ENCODE data around the gene S100A14. TPM values are rescaled to one million over a fixed set of nuclear protein-coding genes. Genes with fewer than 3 reads are reported as not detected.

The S100A14 gene
- total and polyA plus RNA-seq, 9 of the 15 experiments (the other 6 are each of a cell fraction or from before 2014, with no cell fraction given), result 0.10 to 0.64 (median 0.24) TPM; not detected in 3

GRCh38 chr1:153624965-153625611 lies 9.0 kb upstream of the S100A14 start:
- WGBS (ENCODE audit: insufficient coverage, low coverage, missing lambda C conversion rate), result 80% methylated on average over 10 of the region's 10 CpGs
- Histone ChIP-seq H2AFZ (ENCODE audit: low read depth, low read length) (no peak overlapping the region), H3K79me2 (ENCODE audit: control insufficient read depth, insufficient read depth, low read length) (peaks cover 6% of the 10 kb centered on the region; the same call in 1 of the 3 replicates), H4K20me1 (replicated peaks; ENCODE audit: control insufficient read depth, insufficient read depth, low read length) (no peaks in the 10 kb centered on the region), H3K27me3 (ENCODE audit: control insufficient read depth in 2 of 2, insufficient read depth in 2 of 2, low read length in 2 of 2) (no peaks in the 10 kb centered on the region), H3K27ac (ENCODE audit: extremely low read depth, low read depth, low read length) (no peak overlapping the region), H3K9me3 (replicated peaks; ENCODE audit: control insufficient read depth, insufficient read depth, low read depth, low read length) (no peaks in the 10 kb centered on the region), H3K9ac (ENCODE audit: insufficient read depth in 1 of 2, low read depth in 2 of 2, low read length in 2 of 2) (no peak overlapping the region), H3K36me3 (ENCODE audit: control insufficient read depth, insufficient read depth, low read length) (peaks cover 9% of the 10 kb centered on the region; the same call in 2 of the 3 replicates), H3K4me2 (ENCODE audit: insufficient read depth, low read length) (no peak overlapping the region), H3K4me1 (replicated peaks in 1 of 2; ENCODE audit: control insufficient read depth in 2 of 2, insufficient read depth in 2 of 2, low read length in 2 of 2) (peaks cover 26 to 44% of the 10 kb centered on the region in 2 experiments), H3K9me1 (ENCODE audit: control insufficient read depth, insufficient read depth, low read length) (no peaks in the 10 kb centered on the region), H3K4me3 (no peak overlapping the region)
- DNase-seq (ENCODE audit: extremely low read depth in 1 of 4, low spot score in 3 of 4) (no peak), FAIRE-seq (no peak), ATAC-seq (no peak)
- ChIA-PET POLR2A (interaction anchor here (1.4 to 3.8 kb wide), 7 partner anchors 8 to 109 kb away, joined by 3 to 70 read pairs (median 11); partner anchors contain the start of genes CHTOP, S100A14 and S100A5), CTCF (ENCODE audit: low intra/inter-chr PET ratio) (no interaction called here)
- intact Hi-C loops (cut with micrococcal nuclease), result no loop called here
- TF ChIP-seq PURB (CRISPR knock-in tag; IDR thresholded peaks at IDR 0.05; ENCODE audit: low read depth) (no peak), NCOA2 (IDR thresholded peaks at IDR 0.05; ENCODE audit: partially characterized antibody in 2 of 2) (no peak), BRD9 (IDR thresholded peaks at IDR 0.05; ENCODE audit: low read depth, partially characterized antibody) (no peak), NR2C1 (IDR thresholded peaks at IDR 0.05) (no peak), NR2C1 (tag; IDR thresholded peaks at IDR 0.05) (no peak), ZBTB12 (CRISPR knock-in tag; IDR thresholded peaks at IDR 0.05) (no peak), FOS (IDR thresholded peaks at IDR 0.05; ENCODE audit: extremely low read depth, insufficient read length) (no peak), SETDB1 (IDR thresholded peaks at IDR 0.05; ENCODE audit: low read length) (no peak), BRD4 (IDR thresholded peaks at IDR 0.05) (no peak), ZNF324 (CRISPR knock-in tag; IDR thresholded peaks at IDR 0.05) (no peak), RNF2 (IDR thresholded peaks at IDR 0.05) (no peak)
- TF ChIP-seq, protein P1, sequence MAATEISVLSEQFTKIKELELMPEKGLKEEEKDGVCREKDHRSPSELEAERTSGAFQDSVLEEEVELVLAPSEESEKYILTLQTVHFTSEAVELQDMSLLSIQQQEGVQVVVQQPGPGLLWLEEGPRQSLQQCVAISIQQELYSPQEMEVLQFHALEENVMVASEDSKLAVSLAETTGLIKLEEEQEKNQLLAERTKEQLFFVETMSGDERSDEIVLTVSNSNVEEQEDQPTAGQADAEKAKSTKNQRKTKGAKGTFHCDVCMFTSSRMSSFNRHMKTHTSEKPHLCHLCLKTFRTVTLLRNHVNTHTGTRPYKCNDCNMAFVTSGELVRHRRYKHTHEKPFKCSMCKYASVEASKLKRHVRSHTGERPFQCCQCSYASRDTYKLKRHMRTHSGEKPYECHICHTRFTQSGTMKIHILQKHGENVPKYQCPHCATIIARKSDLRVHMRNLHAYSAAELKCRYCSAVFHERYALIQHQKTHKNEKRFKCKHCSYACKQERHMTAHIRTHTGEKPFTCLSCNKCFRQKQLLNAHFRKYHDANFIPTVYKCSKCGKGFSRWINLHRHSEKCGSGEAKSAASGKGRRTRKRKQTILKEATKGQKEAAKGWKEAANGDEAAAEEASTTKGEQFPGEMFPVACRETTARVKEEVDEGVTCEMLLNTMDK (IDR thresholded peaks at IDR 0.05; ENCODE audit: borderline replicate concordance, insufficient read depth, low read depth, low read length, poor library complexity, severe bottlenecking), result no peak
- TF ChIP-seq, protein P2, sequence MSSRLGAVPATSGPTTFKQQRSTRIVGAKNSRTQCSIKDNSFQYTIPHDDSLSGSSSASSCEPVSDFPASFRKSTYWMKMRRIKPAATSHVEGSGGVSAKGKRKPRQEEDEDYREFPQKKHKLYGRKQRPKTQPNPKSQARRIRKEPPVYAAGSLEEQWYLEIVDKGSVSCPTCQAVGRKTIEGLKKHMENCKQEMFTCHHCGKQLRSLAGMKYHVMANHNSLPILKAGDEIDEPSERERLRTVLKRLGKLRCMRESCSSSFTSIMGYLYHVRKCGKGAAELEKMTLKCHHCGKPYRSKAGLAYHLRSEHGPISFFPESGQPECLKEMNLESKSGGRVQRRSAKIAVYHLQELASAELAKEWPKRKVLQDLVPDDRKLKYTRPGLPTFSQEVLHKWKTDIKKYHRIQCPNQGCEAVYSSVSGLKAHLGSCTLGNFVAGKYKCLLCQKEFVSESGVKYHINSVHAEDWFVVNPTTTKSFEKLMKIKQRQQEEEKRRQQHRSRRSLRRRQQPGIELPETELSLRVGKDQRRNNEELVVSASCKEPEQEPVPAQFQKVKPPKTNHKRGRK (tag; IDR thresholded peaks at IDR 0.05), result no peak
- TF ChIP-seq, protein P3, sequence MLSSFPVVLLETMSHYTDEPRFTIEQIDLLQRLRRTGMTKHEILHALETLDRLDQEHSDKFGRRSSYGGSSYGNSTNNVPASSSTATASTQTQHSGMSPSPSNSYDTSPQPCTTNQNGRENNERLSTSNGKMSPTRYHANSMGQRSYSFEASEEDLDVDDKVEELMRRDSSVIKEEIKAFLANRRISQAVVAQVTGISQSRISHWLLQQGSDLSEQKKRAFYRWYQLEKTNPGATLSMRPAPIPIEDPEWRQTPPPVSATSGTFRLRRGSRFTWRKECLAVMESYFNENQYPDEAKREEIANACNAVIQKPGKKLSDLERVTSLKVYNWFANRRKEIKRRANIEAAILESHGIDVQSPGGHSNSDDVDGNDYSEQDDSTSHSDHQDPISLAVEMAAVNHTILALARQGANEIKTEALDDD (IDR thresholded peaks at IDR 0.05), result no peak
- no TSS peak for BruUV-seq (replicated peaks)
- in situ Hi-C loops (cut with MboI), result no loop called here

Data from K562 (cell line).